Testis (tissue), 2 donors: ENCODE results near the gene PPP1R14C.
"Not testable (repeated sequence)": the region's sequence is repeated elsewhere in the genome, so short reads cannot be mapped to it uniquely, and the experiment has no call there.

ENCODE experiments used
- CTCF ChIP-seq, 3 experiments: fragments of 450-650 bp in 2 of 3; fragments of 200-600 bp in 1 of 3; sonication (generic) in 1 of 3; IDR thresholded peaks; one replicate each; pipeline ENCODE4 v1.5.1; 2016 to 2019; ENCODE audit warnings: antibody characterized with exemption in 3 of 3, mild to moderate bottlenecking in 2 of 3, moderate library complexity in 1 of 3
- POLR2A ChIP-seq: fragments of 450-650 bp; IDR thresholded peaks from one replicate; pipeline ENCODE4 v1.6.1; 2017; ENCODE audit warnings: antibody characterized with exemption, mild to moderate bottlenecking, moderate library complexity

DNA sequence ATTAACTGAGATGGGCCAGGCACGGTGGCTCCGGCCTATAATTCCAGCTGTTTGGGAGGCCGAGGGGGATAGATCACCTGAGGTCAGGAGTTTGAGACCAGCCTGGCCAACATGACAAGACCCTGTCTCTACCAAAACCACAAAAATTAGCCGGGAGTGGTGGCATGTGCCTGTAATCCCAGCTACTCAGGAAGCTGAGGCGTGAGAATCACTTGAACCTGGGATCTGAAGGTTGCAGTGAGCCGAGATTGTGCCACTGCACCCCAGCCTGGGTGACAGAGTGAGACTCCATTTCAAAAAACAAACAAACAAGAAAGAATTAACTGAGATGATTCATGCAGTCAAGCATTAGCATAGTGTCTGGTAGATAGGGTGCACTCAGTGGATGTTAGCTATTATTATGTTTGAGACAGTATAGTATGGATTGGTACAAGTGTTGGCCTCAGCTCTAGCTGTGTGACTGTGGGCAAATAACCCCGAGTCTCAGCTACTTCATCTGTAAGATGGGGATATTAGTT lies 37.1 kb downstream of the PPP1R14C start:
- not testable (repeated sequence) for TF ChIP-seq CTCF (IDR thresholded peaks at IDR 0.05); POLR2A
